ENCODE results near the gene PRDX5. TPM values are rescaled to one million over a fixed set of nuclear protein-coding genes. Genes with fewer than 3 reads are reported as not detected.
"Not testable (repeated sequence)": the region's sequence is repeated elsewhere in the genome, so short reads cannot be mapped to it uniquely, and the experiment has no call there.

PRDX5 gene
- total RNA-seq, 1 experiment from 2014 or later, result 267 TPM

- no peak for TF ChIP-seq REST (IDR thresholded peaks at IDR 0.05; ENCODE audit: low read depth)
These were observed 5.0 kb downstream of the PRDX5 start (continued) for GRCh38 chr11:64322925-64323260.

GRCh38 chr11:64323373-64323772 is 5.5 kb downstream of the PRDX5 start:
- Histone ChIP-seq H3K4me3 (replicated peaks in 1 of 2; ENCODE audit: low read depth in 1 of 2, low read length in 2 of 2) (no peak overlapping the region), H3K9ac (ENCODE audit: low read length) (no peak overlapping the region)
- ATAC-seq, result no peak

GRCh38 chr11:64323984-64324383 is 6.1 kb downstream of the PRDX5 start:
- ATAC-seq; BruUV-seq (replicated peaks); intact Hi-C loops (cut with micrococcal nuclease): not testable (repeated sequence)

More at GRCh38 chr11:64323373-64323772, 5.5 kb downstream of the PRDX5 start:
- Histone ChIP-seq H4K20me1 (ENCODE audit: insufficient read depth) (no peaks in the 10 kb centered on the region), H3K36me3 (ENCODE audit: control insufficient read depth in 1 of 2, insufficient read depth in 2 of 2, low read length in 2 of 2) (peaks cover 0 to 7% of the 10 kb centered on the region in 2 experiments; a peak in 1 of 4 replicates), H3K9me2 (ENCODE audit: insufficient read depth) (no peaks in the 10 kb centered on the region), H3K4me1 (ENCODE audit: control insufficient read depth in 1 of 2, insufficient read depth in 2 of 2, low read length in 2 of 2) (peaks cover 17 to 44% of the 10 kb centered on the region in 2 experiments), H3K27ac (ENCODE audit: low read depth, low read length) (no peak overlapping the region; the same call in 1 of the 2 replicates), H3K4me2 (ENCODE audit: low read length) (no peak overlapping the region), H2AFZ (ENCODE audit: low read depth, low read length, poor library complexity, severe bottlenecking) (no peak overlapping the region), H3K79me2 (ENCODE audit: insufficient read depth, low read length) (peaks cover 16% of the 10 kb centered on the region), H3K27me3 (ENCODE audit: insufficient read depth, low read length) (no peaks in the 10 kb centered on the region), H3K9me3 (ENCODE audit: control insufficient read depth in 1 of 2, insufficient read depth in 1 of 2, low read depth in 1 of 2, low read length in 2 of 2) (no peaks in the 10 kb centered on the region)
- POLR2A ChIA-PET, result interaction anchor here (1.5 to 2.2 kb wide), 2 partner anchors 9 kb away, joined by 6 to 9 read pairs; no protein-coding TSS in a partner anchor
- CTCF ChIA-PET, result interaction anchor here (1.5 to 2.0 kb wide), 2 partner anchors 12 to 32 kb away, joined by 5 read pairs; no protein-coding TSS in a partner anchor
- DNase-seq (ENCODE audit: low read depth, low spot score), result no peak
- RAD21 ChIA-PET (ENCODE audit: low non-redundant PET in 1 of 2, low total read pairs in 2 of 2, uncharacterized antibody in 2 of 2, unreplicated experiment in 2 of 2), result interaction anchor here (1.2 to 1.4 kb wide), 2 partner anchors 8 kb away, joined by 3 read pairs; no protein-coding TSS in a partner anchor
- intact Hi-C loops (cut with micrococcal nuclease), result no loop called here
- no peak for TF ChIP-seq TCF7L2 (IDR thresholded peaks at IDR 0.05; ENCODE audit: borderline replicate concordance, extremely low read depth, insufficient read depth, insufficient read length)
- TF ChIP-seq EZH2 (IDR thresholded peaks at IDR 0.05), result no peak
- 0 out of 2 replicates have a peak, but pooled peaks have one; percentile 21 for TF ChIP-seq POLR2AphosphoS5 (IDR thresholded peaks at IDR 0.05; ENCODE audit: low read depth, low read length)
- no peak for TF ChIP-seq RAD21 (IDR thresholded peaks at IDR 0.05; ENCODE audit: low read depth)
- BruUV-seq (replicated peaks), result no TSS peak

More at GRCh38 chr11:64323984-64324383, 6.1 kb downstream of the PRDX5 start:
- not testable (repeated sequence) for H3K9ac ChIP-seq (ENCODE audit: low read length); H3K36me3 ChIP-seq (ENCODE audit: control insufficient read depth in 1 of 2, insufficient read depth in 2 of 2, low read length in 2 of 2); H3K27me3 ChIP-seq (ENCODE audit: insufficient read depth, low read length); H3K79me2 ChIP-seq (ENCODE audit: insufficient read depth, low read length); DNase-seq (ENCODE audit: low read depth, low spot score); H4K20me1 ChIP-seq (ENCODE audit: insufficient read depth); H3K4me2 ChIP-seq (ENCODE audit: low read length); H3K9me2 ChIP-seq (ENCODE audit: insufficient read depth); H2AFZ ChIP-seq (ENCODE audit: low read depth, low read length, poor library complexity, severe bottlenecking); H3K9me3 ChIP-seq (ENCODE audit: control insufficient read depth in 1 of 2, insufficient read depth in 1 of 2, low read depth in 1 of 2, low read length in 2 of 2); H3K4me3 ChIP-seq (replicated peaks in 1 of 2; ENCODE audit: low read depth in 1 of 2, low read length in 2 of 2)
- ChIA-PET RAD21 (ENCODE audit: low non-redundant PET in 1 of 2, low total read pairs in 2 of 2, uncharacterized antibody in 2 of 2, unreplicated experiment in 2 of 2) (interaction anchor here in 1 of 2 experiments (1.4 kb wide), 1 partner anchor 8 kb away, joined by 3 read pairs; no protein-coding TSS in a partner anchor), POLR2A (interaction anchor here (1.5 to 2.2 kb wide), 2 partner anchors 8 to 10 kb away, joined by 6 to 9 read pairs; no protein-coding TSS in a partner anchor), CTCF (interaction anchor here (1.5 to 2.0 kb wide), 2 partner anchors 11 to 31 kb away, joined by 5 read pairs; no protein-coding TSS in a partner anchor)
- Histone ChIP-seq H3K4me1 (ENCODE audit: control insufficient read depth in 1 of 2, insufficient read depth in 2 of 2, low read length in 2 of 2) (peaks cover 17 to 41% of the 10 kb centered on the region in 2 experiments), H3K27ac (ENCODE audit: low read depth, low read length) (peak overlapping the region; percentile 12; the same call in 1 of the 2 replicates)

Data from HCT116 (cell line).